NCI-H2107 treated with DMSO at 0.1 percent for 48 hours (cell line): ENCODE measurements around the gene DEPDC7.
"Not testable (repeated sequence)": the region's sequence is repeated elsewhere in the genome, so short reads cannot be mapped to it uniquely, and the experiment has no call there.

Source experiments
- DNase-seq: peaks from one replicate; lab custom pipeline; 2025; ENCODE audit not compliant: unreplicated experiment; lab: John Stamatoyannopoulos, UW

The DEPDC7 gene

GRCh38 chr11:33021937-33022336 is 6.3 kb downstream of the DEPDC7 start:
- DNase-seq, result no peak

- DNase-seq, result no peak
These were observed 9.7 kb downstream of the DEPDC7 start for GRCh38 chr11:33025339-33025722.

- no peak for DNase-seq
These were observed 11.6 kb downstream of the DEPDC7 start for GRCh38 chr11:33027233-33027632.

- no peak for DNase-seq
These were observed 12.3 kb downstream of the DEPDC7 start for GRCh38 chr11:33027846-33028536.

DNA sequence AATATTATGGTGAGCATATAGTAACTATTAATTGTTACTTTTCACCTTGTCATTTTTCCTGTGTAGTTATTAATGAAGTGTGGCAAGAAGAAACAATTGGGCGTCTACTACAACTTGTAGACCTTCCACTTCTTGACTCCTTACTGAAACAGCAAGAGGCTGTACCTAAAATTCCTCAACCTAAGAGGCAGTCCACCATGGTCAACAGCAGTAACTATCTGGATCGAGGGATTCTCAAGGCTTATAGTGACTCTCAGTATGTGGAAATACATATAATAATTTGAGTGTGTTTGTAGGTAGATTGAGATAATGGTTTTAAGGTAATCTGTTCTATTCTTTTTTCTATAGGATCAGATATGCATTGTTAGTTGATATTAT is 12.8 kb downstream of the DEPDC7 start:
- DNase-seq, result no peak

GRCh38 chr11:33029218-33029617 is 13.5 kb downstream of the DEPDC7 start:
- not testable (repeated sequence) for DNase-seq

DNA sequence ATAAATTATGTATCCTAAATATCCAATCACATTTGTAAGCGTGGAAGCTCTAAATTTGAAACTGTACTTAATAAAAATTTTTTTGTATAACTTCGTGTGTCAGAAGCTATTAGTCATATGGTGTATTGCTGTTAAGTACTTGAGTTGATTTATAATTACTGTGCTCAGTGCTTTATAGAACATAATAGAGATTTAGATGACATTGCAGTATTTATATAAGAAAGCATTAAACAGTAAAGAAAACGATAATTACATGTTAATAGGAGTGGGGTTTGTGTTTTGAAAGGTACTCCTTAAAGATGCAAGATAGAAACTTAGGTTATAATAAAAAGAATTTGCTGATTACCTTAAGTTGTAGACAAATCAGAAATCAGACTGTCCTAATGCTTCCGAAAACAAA is 17.8 kb downstream of the DEPDC7 start:
- DNase-seq, result no peak

- DNase-seq, result no peak
These were observed 19.3 kb downstream of the DEPDC7 start for GRCh38 chr11:33035011-33035410.

- DNase-seq, result peak; percentile 92
These were observed 23.8 kb downstream of the DEPDC7 start, which contains the start of gene TCP11L1 for GRCh38 chr11:33039274-33040032. Gene TCP11L1, plus strand, starts transcription at chr11:33039572. Its CDS starts 4,202 bp downstream, at chr11:33043774.

- DNase-seq, result peak; percentile 11
These were observed 24.6 kb downstream of the DEPDC7 start for GRCh38 chr11:33040033-33040861.

GRCh38 chr11:33040862-33041453 is 25.3 kb downstream of the DEPDC7 start:
- no peak for DNase-seq

GRCh38 chr11:33043221-33043830 is 27.6 kb downstream of the DEPDC7 start:
- no peak for DNase-seq

- no peak for DNase-seq
These were observed 28.6 kb downstream of the DEPDC7 start for GRCh38 chr11:33044285-33044756.

- DNase-seq, result no peak
These were observed 30.0 kb downstream of the DEPDC7 start for GRCh38 chr11:33045551-33046255.

DNA sequence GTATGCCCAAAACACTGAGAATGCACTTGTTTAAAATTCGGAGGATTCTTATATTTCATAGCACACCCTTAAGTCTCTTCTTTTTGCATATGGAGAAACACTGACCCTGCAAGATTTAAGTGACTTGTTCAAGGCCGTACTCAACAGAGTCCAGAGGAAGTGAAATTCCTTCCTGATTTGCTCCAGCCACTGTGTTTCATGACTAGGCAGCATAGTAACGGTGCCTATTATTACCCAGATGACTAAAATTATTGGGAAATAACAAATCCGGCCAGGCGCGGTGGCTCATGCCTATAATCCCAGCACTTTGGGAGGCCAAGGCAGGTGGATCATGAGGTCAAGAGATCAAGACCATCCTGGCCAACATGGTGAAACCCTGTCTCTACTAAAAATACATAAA is 33.0 kb downstream of the DEPDC7 start:
- DNase-seq, result not testable (repeated sequence)

DNA sequence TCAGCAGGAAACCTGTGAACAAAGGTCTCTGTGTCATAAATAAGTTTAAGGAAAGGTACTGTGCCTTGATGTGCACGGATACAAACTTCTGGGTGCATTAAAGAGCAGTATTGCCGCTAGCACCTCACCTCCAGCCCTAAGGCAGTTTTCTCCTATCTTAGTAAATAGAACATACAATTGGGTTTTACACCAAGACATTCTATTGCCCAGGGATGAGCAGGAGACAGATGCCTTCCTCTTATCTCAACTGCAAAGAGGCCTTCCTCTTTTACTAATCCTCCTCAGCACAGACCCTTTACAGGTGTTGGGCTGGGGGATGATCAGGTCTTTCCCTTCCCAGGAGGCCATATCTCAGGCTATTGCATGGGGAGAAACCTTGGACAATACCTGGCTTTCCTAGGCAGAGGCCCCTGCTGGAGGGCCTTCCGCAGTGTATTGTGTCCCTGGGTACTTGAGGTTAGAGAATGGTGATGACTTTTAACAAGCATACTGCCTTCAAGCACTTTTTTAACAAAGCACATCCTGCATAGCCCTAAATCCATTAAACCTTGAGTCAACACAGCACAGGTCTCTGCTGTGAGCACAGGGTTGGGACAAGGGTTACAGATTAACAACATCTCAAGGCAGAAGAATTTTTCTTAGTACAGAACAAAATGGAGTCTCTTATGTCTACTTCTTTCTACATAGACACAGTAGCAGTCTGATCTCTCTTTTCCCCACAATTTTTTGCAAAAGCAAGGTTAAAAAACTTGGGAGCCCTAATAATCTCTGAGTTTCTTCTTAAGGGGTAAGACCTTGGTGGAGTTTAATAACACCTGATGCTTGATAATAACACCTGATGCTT is 34.1 kb downstream of the DEPDC7 start:
- DNase-seq, result peak; percentile 34

GRCh38 chr11:33052231-33052630 is 36.6 kb downstream of the DEPDC7 start:
- DNase-seq, result no peak

- no peak for DNase-seq
These were observed 39.7 kb downstream of the DEPDC7 start for GRCh38 chr11:33055375-33055774.

GRCh38 chr11:33057284-33057683 is 41.6 kb downstream of the DEPDC7 start:
- DNase-seq, result no peak
